GM12878 (cell line): ENCODE measurements around the gene MDFIC.

Experiments
- CBX5 ChIP-seq: sonication (generic); IDR thresholded peaks from 2 replicates; pipeline ENCODE4 v1.6.1; 2016; ENCODE audit warnings: low read depth, moderate library complexity, mild to moderate bottlenecking, inconsistent platforms
- CTCF ChIP-seq, 3 experiments: IDR thresholded peaks in 2 of 3; conservative IDR thresholded peaks in 1 of 3; 2 replicates each; pipeline ENCODE4 v1.5.1; 2011; ENCODE audit warnings: low read depth in 3 of 3, low read length in 3 of 3, mild to moderate bottlenecking in 3 of 3, control low read depth in 2 of 3, moderate library complexity in 2 of 3, inconsistent platforms in 1 of 3, mixed read lengths in 1 of 3; ENCODE audit not compliant: control insufficient read depth in 2 of 3, insufficient read depth in 1 of 3; ENCODE audit errors: extremely low read depth in 1 of 3
- FOXK2 ChIP-seq: fragments of 450-650 bp; IDR thresholded peaks from 2 replicates; pipeline ENCODE4 v1.6.1; 2017; ENCODE audit warnings: mild to moderate bottlenecking, moderate library complexity
- NFYB ChIP-seq: IDR thresholded peaks from 2 replicates; pipeline ENCODE4 v1.6.1; 2011; ENCODE audit warnings: low read depth, mild to moderate bottlenecking, low read length, improper control_type of control experiment, moderate library complexity; ENCODE audit not compliant: insufficient read depth
- RFX5 ChIP-seq: IDR thresholded peaks from 2 replicates; pipeline ENCODE4 v1.6.1; 2011; ENCODE audit warnings: low read depth, low read length, improper control_type of control experiment

GRCh38 chr7:114924038-114924712 lies 2.3 kb downstream of the MDFIC start:
- TF ChIP-seq CBX5 (no peak), NFYB (no peak), CTCF (IDR thresholded peaks at IDR 0.05 in 2 of 3, conservative IDR thresholded peaks at IDR 0.05 in 1 of 3; ENCODE audit: control insufficient read depth in 2 of 3, extremely low read depth in 1 of 3, insufficient read depth in 1 of 3, low read depth in 3 of 3, low read length in 3 of 3) (no peak), FOXK2 (no peak), RFX5 (no peak)
